GM12878 (cell line): ENCODE measurements around the gene KCNH4. TPM values are rescaled to one million over a fixed set of nuclear protein-coding genes. Genes with fewer than 3 reads are reported as not detected.

Source experiments
- ATAC-seq: fragments of 200-7000 bp; cut with Tn5 transposase; 3 replicates; pipeline ENCODE4 v1.9.1; 2020; ENCODE audit warnings: mild to moderate bottlenecking, moderate library complexity
- BruUV-seq: library from RNA; stranded (reverse); fragments of 400-500 nt; replicated peaks from 2 replicates; lab custom pipeline; 2021; lab: Mats Ljungman, UMichigan
- CTCF ChIA-PET: fragments of 300-600 bp; sonication (Branson Sonifier 250); formaldehyde crosslinking; extraction: SDS; loops from one replicate; lab custom pipeline; 2021; ENCODE audit warnings: inconsistent platforms; lab: Yijun Ruan, JAX
- POLR2A ChIA-PET: fragments of 350-600 bp; formaldehyde crosslinking; extraction: SDS; loops from one replicate; lab custom pipeline; 2021; ENCODE audit warnings: inconsistent platforms; lab: Charles Lee
- RAD21 ChIA-PET: fragments of 300-600 bp; sonication (Branson Sonifier 250); formaldehyde crosslinking; loops from one replicate; lab custom pipeline; 2023; ENCODE audit warnings: antibody characterized with exemption; ENCODE audit not compliant: unreplicated experiment; lab: Charles Lee
- SMC1A ChIA-PET: fragments of 300-600 bp; sonication (Branson Sonifier 250); formaldehyde crosslinking; loops from one replicate; lab custom pipeline; 2023; ENCODE audit not compliant: unreplicated experiment, uncharacterized antibody; lab: Charles Lee
- DNase-seq: peaks from one replicate; pipeline ENCODE4 v3.0.0-alpha.2; 2011; ENCODE audit warnings: low read depth, low spot score
- FAIRE-seq: peaks from 3 replicates; lab custom pipeline; 2011; peaks lifted over from hg19 to GRCh38; lab: Jason Lieb, UNC
- H2AFZ ChIP-seq: 2 replicates; pipeline ENCODE4 v1.6.0; 2011; ENCODE audit warnings: low read depth, low read length, control low read depth; ENCODE audit not compliant: control insufficient read depth
- H3K27ac ChIP-seq: 2 replicates; pipeline ENCODE4 v1.5.1; 2011; ENCODE audit warnings: control low read depth; ENCODE audit not compliant: control insufficient read depth, insufficient read depth
- H3K27me3 ChIP-seq, 2 experiments: replicated peaks in 1 of 2; 2 replicates each; pipeline versions ENCODE4 v1.6.0 to v1.6.1; 2011; ENCODE audit warnings: low read length in 1 of 2; ENCODE audit not compliant: control insufficient read depth in 2 of 2, insufficient read depth in 2 of 2
- H3K36me3 ChIP-seq, 2 experiments: 2 replicates each; pipeline ENCODE4 v1.5.1; 2011; ENCODE audit warnings: low read length in 1 of 2; ENCODE audit not compliant: control insufficient read depth in 2 of 2, insufficient read depth in 2 of 2
- H3K4me1 ChIP-seq: 2 replicates; pipeline ENCODE4 v1.6.1; 2011; ENCODE audit warnings: mild to moderate bottlenecking, low read length, moderate library complexity, mixed read lengths; ENCODE audit not compliant: control insufficient read depth, insufficient read depth
- H3K4me2 ChIP-seq: 2 replicates; pipeline ENCODE4 v1.6.0; 2011; ENCODE audit warnings: control low read depth; ENCODE audit not compliant: control insufficient read depth, insufficient read depth
- H3K4me3 ChIP-seq: fragments of 200-600 bp; sonication (generic); 2 replicates; pipeline ENCODE4 v1.5.1; 2016
- H3K79me2 ChIP-seq: 2 replicates; pipeline ENCODE4 v1.6.0; 2011; ENCODE audit warnings: low read length; ENCODE audit not compliant: control insufficient read depth, insufficient read depth
- H3K9ac ChIP-seq: 2 replicates; pipeline ENCODE4 v1.8.0; 2011; ENCODE audit warnings: low read length, control low read depth, mixed read lengths; ENCODE audit not compliant: control insufficient read depth, insufficient read depth
- H3K9me3 ChIP-seq: replicated peaks from 3 replicates; pipeline ENCODE4 v1.5.1; 2011; ENCODE audit warnings: mild to moderate bottlenecking, low read length; ENCODE audit not compliant: control insufficient read depth, insufficient read depth
- H4K20me1 ChIP-seq: 2 replicates; pipeline ENCODE4 v1.6.0; 2011; ENCODE audit not compliant: control insufficient read depth, insufficient read depth
- BACH1 ChIP-seq: fragments of 450-650 bp; IDR thresholded peaks from 2 replicates; pipeline ENCODE4 v1.6.1; 2017; ENCODE audit warnings: mild to moderate bottlenecking, borderline replicate concordance
- CBX3 ChIP-seq: fragments of 200-600 bp; sonication (generic); IDR thresholded peaks from 2 replicates; pipeline ENCODE4 v1.6.1; 2016; ENCODE audit warnings: low read depth, borderline replicate concordance
- CREB1 ChIP-seq: IDR thresholded peaks from 2 replicates; pipeline ENCODE4 v1.6.1; 2012; ENCODE audit warnings: low read depth, mild to moderate bottlenecking, inconsistent platforms
- CTCF ChIP-seq, 3 experiments: IDR thresholded peaks in 2 of 3; conservative IDR thresholded peaks in 1 of 3; 2 replicates each; pipeline ENCODE4 v1.5.1; 2011; ENCODE audit warnings: low read depth in 3 of 3, low read length in 3 of 3, mild to moderate bottlenecking in 3 of 3, control low read depth in 2 of 3, moderate library complexity in 2 of 3, inconsistent platforms in 1 of 3, mixed read lengths in 1 of 3; ENCODE audit not compliant: control insufficient read depth in 2 of 3, insufficient read depth in 1 of 3; ENCODE audit errors: extremely low read depth in 1 of 3
- ETV6 ChIP-seq, 2 experiments: fragments of 450-650 bp in 1 of 2; IDR thresholded peaks in 1 of 2; conservative IDR thresholded peaks in 1 of 2; 2 replicates each; pipeline ENCODE4 v1.6.1; 2014; ENCODE audit warnings: antibody characterized with exemption in 1 of 2, borderline replicate concordance in 1 of 2, low read depth in 1 of 2, mild to moderate bottlenecking in 1 of 2, moderate library complexity in 1 of 2
- IKZF2 ChIP-seq, 2 experiments: fragments of 450-650 bp; IDR thresholded peaks; 2 replicates each; pipeline ENCODE4 v1.6.1; 2017; ENCODE audit warnings: mild to moderate bottlenecking in 2 of 2, moderate library complexity in 2 of 2
- KDM1A ChIP-seq: fragments of 200-600 bp; sonication (generic); IDR thresholded peaks from 2 replicates; pipeline ENCODE4 v1.6.1; 2016; ENCODE audit warnings: borderline replicate concordance
- LARP7 ChIP-seq: fragments of 450-650 bp; IDR thresholded peaks from 2 replicates; pipeline ENCODE4 v1.6.1; 2017; ENCODE audit warnings: mild to moderate bottlenecking
- MAX ChIP-seq: IDR thresholded peaks from 2 replicates; pipeline ENCODE4 v1.6.1; 2012; ENCODE audit warnings: low read depth, low read length, improper control_type of control experiment
- NFYB ChIP-seq: IDR thresholded peaks from 2 replicates; pipeline ENCODE4 v1.6.1; 2011; ENCODE audit warnings: low read depth, mild to moderate bottlenecking, low read length, improper control_type of control experiment, moderate library complexity; ENCODE audit not compliant: insufficient read depth
- NKRF ChIP-seq: fragments of 450-650 bp; conservative IDR thresholded peaks from 2 replicates; pipeline ENCODE4 v1.6.1; 2017; ENCODE audit warnings: mild to moderate bottlenecking, moderate library complexity
- PAX5 ChIP-seq: IDR thresholded peaks from 2 replicates; pipeline ENCODE4 v1.6.1; 2011; ENCODE audit warnings: low read depth, low read length, borderline replicate concordance
- RBBP5 ChIP-seq: fragments of 200-600 bp; sonication (generic); conservative IDR thresholded peaks from 2 replicates; pipeline ENCODE4 v1.6.1; 2016
- SKIL ChIP-seq: fragments of 450-650 bp; IDR thresholded peaks from 2 replicates; pipeline ENCODE4 v1.6.1; 2017; ENCODE audit warnings: mild to moderate bottlenecking, low read depth, inconsistent platforms; ENCODE audit not compliant: poor library complexity, severe bottlenecking
- SMAD5 ChIP-seq: IDR thresholded peaks from 2 replicates; pipeline ENCODE4 v1.6.1; 2016; ENCODE audit warnings: antibody characterized with exemption, low read depth
- TBL1XR1 ChIP-seq: IDR thresholded peaks from 2 replicates; pipeline ENCODE4 v1.6.1; 2012; ENCODE audit warnings: low read depth, low read length, improper control_type of control experiment
- ZSCAN29 ChIP-seq: fragments of 450-650 bp; IDR thresholded peaks from 2 replicates; pipeline ENCODE4 v1.6.1; 2017; ENCODE audit warnings: mild to moderate bottlenecking, moderate library complexity
- ZZZ3 ChIP-seq: IDR thresholded peaks from 2 replicates; pipeline ENCODE4 v1.6.1; 2011; ENCODE audit warnings: low read depth; ENCODE audit not compliant: control insufficient read depth, insufficient read length
- WGBS: methylation state at CpG from one replicate; pipeline ENCODE4 v1.1.6; 2016; ENCODE audit warnings: low lambda C conversion rate; ENCODE audit not compliant: insufficient replicate concordance, insufficient coverage; ENCODE audit errors: missing lambda C conversion rate; 5-methylcytosine and 5-hydroxymethylcytosine counted together
- in situ Hi-C: fragments of 300-500 bp; cut with MboI; formaldehyde crosslinking; loops from 9 replicates; pipeline ENCODE4 v1.14.3; 2018; ENCODE audit warnings: mixed read lengths
- intact Hi-C: fragments of 100-400 bp; cut with micrococcal nuclease; formaldehyde crosslinking; loops from one replicate; pipeline ENCODE4 v1.14.2; 2022; ENCODE audit not compliant: unreplicated experiment
- polyA plus RNA-seq, 11 experiments: library from polyadenylated mRNA; depleted of rRNA in 4 of 11; unstranded in 6 of 11; stranded (reverse) in 5 of 11; fragments of >200 nt; fragmentation: Nextera tagmentation in 4 of 11; fragmentation: Illumina TruSeq in 1 of 11; extraction: Ambion mirVana in 4 of 11; extraction: Trizol in 1 of 11; gene quantifications; 1 replicate in 1 of 11; 2 replicates in 10 of 11; pipeline versions ENCODE4 v1.2.1 to v1.2.3, GENCODE V29; 2011 to 2016; ENCODE audit warnings: inconsistent platforms in 2 of 11, missing spikeins in 2 of 11, low read depth in 1 of 11
- total RNA-seq, 4 experiments: library from RNA; depleted of rRNA in 3 of 4; stranded (reverse); fragments of >200 nt in 3 of 4; fragmentation: Illumina TruSeq in 1 of 4; extraction: Trizol in 1 of 4; gene quantifications; 2 replicates each; pipeline versions ENCODE4 v1.2.1 to v1.2.3, GENCODE V29; 2013 to 2021

Gene KCNH4
- total and polyA plus RNA-seq, 10 of the 15 experiments (the other 5 are each of a cell fraction or from before 2014, with no cell fraction given): 0.03 to 0.88 (median 0.10) TPM; not detected in 2

GRCh38 chr17:42126836-42127235, 54.1 kb downstream of the KCNH4 start (continued):
- no peak for TF ChIP-seq SKIL
- TF ChIP-seq MAX: no peak
- TF ChIP-seq TBL1XR1: no peak
- no peak for TF ChIP-seq RBBP5
- no peak for TF ChIP-seq ETV6 (conservative IDR thresholded peaks at IDR 0.05 in 1 of 2, IDR thresholded peaks at IDR 0.05 in 1 of 2; ENCODE audit: borderline replicate concordance in 1 of 2, low read depth in 1 of 2)

- ChIA-PET POLR2A (no interaction called here), CTCF (interaction anchor here (0.6 to 2.1 kb wide), 3 partner anchors 56 to 105 kb away, joined by 3 to 5 read pairs (median 3); partner anchors contain the start of gene NKIRAS2), SMC1A (interaction anchor here (1.7 kb wide), 1 partner anchor 56 kb away, joined by 7 read pairs; the partner anchor contains the start of gene KCNH4), RAD21 (interaction anchor here (1.0 to 2.3 kb wide), 2 partner anchors 27 to 55 kb away, joined by 3 to 8 read pairs; partner anchors contain the start of gene KCNH4)
- Histone ChIP-seq H3K27me3 (no peaks in the 10 kb centered on the region), H3K79me2 (peaks cover 1% of the 10 kb centered on the region; the same call in 1 of the 2 replicates), H3K9ac (no peak overlapping the region), H3K4me3 (no peak overlapping the region), H3K4me1 (no peaks in the 10 kb centered on the region), H2AFZ (no peak overlapping the region), H3K9me3 (no peaks in the 10 kb centered on the region), H3K4me2 (no peak overlapping the region), H4K20me1 (no peaks in the 10 kb centered on the region; the same call in 1 of the 2 replicates), H3K27ac (no peak overlapping the region), H3K36me3 (peaks cover 27 to 40% of the 10 kb centered on the region in 2 experiments)
- no peak for DNase-seq
- WGBS: over 99% methylated on average over 12 of the region's 12 CpGs
- in situ Hi-C loops (no loop called here), intact Hi-C loops (no loop called here)
- no peak for FAIRE-seq
- BruUV-seq: no TSS peak
- no peak for ATAC-seq
- no peak for TF ChIP-seq ZZZ3
- no peak for TF ChIP-seq BACH1
- TF ChIP-seq NFYB: no peak
- no peak for TF ChIP-seq CREB1
- no peak for TF ChIP-seq CBX3
- TF ChIP-seq KDM1A: no peak
- no peak for TF ChIP-seq ZSCAN29
- no peak for TF ChIP-seq NKRF
- no peak for TF ChIP-seq PAX5
- TF ChIP-seq IKZF2 (IDR thresholded peaks at IDR 0.05): no peak
- no peak for TF ChIP-seq LARP7
- no peak for TF ChIP-seq SMAD5
- TF ChIP-seq CTCF (IDR thresholded peaks at IDR 0.05 in 2 of 3, conservative IDR thresholded peaks at IDR 0.05 in 1 of 3; ENCODE audit: control insufficient read depth in 2 of 3, extremely low read depth in 1 of 3, insufficient read depth in 1 of 3, low read depth in 3 of 3, low read length in 3 of 3): no peak
These were observed 55.4 kb downstream of the KCNH4 start for GRCh38 chr17:42125565-42125964.
